ENCODE results near the gene SYT8. TPM values are rescaled to one million over a fixed set of nuclear protein-coding genes. Genes with fewer than 3 reads are reported as not detected.
A peak's percentile ranks its signal among the peaks of the same experiment; 100 is the strongest.

The SYT8 gene
- total and polyA plus RNA-seq, 10 donors, result 0.83 TPM; not detected in 9

GRCh38 chr11:1881442-1882264 is 46.9 kb downstream of the SYT8 start:
- Histone ChIP-seq H3K27me3 (replicated peaks in 1 of 7) (no peaks in the 10 kb centered on the region), H3K36me3 (peaks cover 0 to 96% (median 52%) of the 10 kb centered on the region in 6 donors), H3K4me3 (peak overlapping the region in 1 of 8 donors; percentile 34), H3K27ac (peak overlapping the region; percentile 48 to 86 (median 66)), H3K4me1 (peaks cover 30 to 66% (median 63%) of the 10 kb centered on the region in 6 donors), H3K9me3 (no peaks in the 10 kb centered on the region)
- peak; percentile 91 for DNase-seq
- intact Hi-C loops (cut with DNase I; ENCODE audit: low total_unique reads), result loop anchor here (5.0 kb wide), 1 partner anchor 36 kb away; the partner anchor contains the start of gene TNNT3
- WGBS, 5 donors, result 54 to 67% (median 58%) methylated on average over 19 to 43 of the region's 43 CpGs
- TF ChIP-seq CTCF (IDR thresholded peaks at IDR 0.05 in 8 of 11, conservative IDR thresholded peaks at IDR 0.05 in 3 of 11) (no peak), POLR2AphosphoS5 (IDR thresholded peaks at IDR 0.05) (peak; percentile 19 to 63 (median 57))

GRCh38 chr11:1882265-1883238 is 47.8 kb downstream of the SYT8 start:
- TF ChIP-seq POLR2AphosphoS5 (IDR thresholded peaks at IDR 0.05) (peak; percentile 55 to 78 (median 63)), CTCF (IDR thresholded peaks at IDR 0.05 in 8 of 11, conservative IDR thresholded peaks at IDR 0.05 in 3 of 11) (peak; percentile 80 to 97 (median 92)), POLR2A (IDR thresholded peaks at IDR 0.05) (no peak)
- Histone ChIP-seq H3K9me3 (no peaks in the 10 kb centered on the region), H3K27ac (peak overlapping the region in 7 of 8 donors; percentile 48 to 86 (median 70)), H3K27me3 (replicated peaks in 1 of 7) (no peaks in the 10 kb centered on the region), H3K36me3 (peaks cover 0 to 98% (median 61%) of the 10 kb centered on the region in 6 donors), H3K4me1 (peaks cover 27 to 65% (median 57%) of the 10 kb centered on the region in 6 donors), H3K4me3 (peak overlapping the region in 1 of 8 donors; percentile 34)
- intact Hi-C loops (cut with DNase I; ENCODE audit: low total_unique reads), result loop anchor here (5.0 kb wide), 1 partner anchor 35 kb away; the partner anchor contains the start of gene TNNT3
- peak; percentile 96 for DNase-seq
- WGBS, 5 donors, result 19 to 42% (median 36%) methylated on average over 14 to 23 of the region's 23 CpGs

- intact Hi-C loops (cut with DNase I; ENCODE audit: low total_unique reads), result loop anchor here (5.0 kb wide), 1 partner anchor 34 kb away; the partner anchor contains the start of gene TNNT3
Observed at GRCh38 chr11:1883346-1884302, 48.8 kb downstream of the SYT8 start.

More at GRCh38 chr11:1883346-1884302, 48.8 kb downstream of the SYT8 start:
- 90 to 94% (median 93%) methylated on average over 14 of the region's 14 CpGs for WGBS, 5 donors
- Histone ChIP-seq H3K4me1 (peaks cover 29 to 65% (median 56%) of the 10 kb centered on the region in 6 donors), H3K9me3 (no peaks in the 10 kb centered on the region), H3K27ac (peak overlapping the region in 3 of 8 donors; percentile 70 to 86 (median 79)), H3K36me3 (peaks cover 0 to 100% (median 72%) of the 10 kb centered on the region in 6 donors), H3K27me3 (replicated peaks in 1 of 7) (no peaks in the 10 kb centered on the region), H3K4me3 (no peak overlapping the region)
- DNase-seq, result peak; percentile 71
- TF ChIP-seq POLR2AphosphoS5 (IDR thresholded peaks at IDR 0.05) (peak; percentile 18 to 28 (median 24)), CTCF (IDR thresholded peaks at IDR 0.05 in 8 of 11, conservative IDR thresholded peaks at IDR 0.05 in 3 of 11) (no peak)
